GM21528 (cell line): ENCODE results near the gene PROS1.
"Not testable (repeated sequence)": the region's sequence is repeated elsewhere in the genome, so short reads cannot be mapped to it uniquely, and the experiment has no call there.

Experiments used
- ATAC-seq: cut with Tn5 transposase; IDR thresholded peaks from one replicate; pipeline ENCODE4 v1.9.1; 2021; ENCODE audit warnings: mild to moderate bottlenecking, moderate library complexity; ENCODE audit not compliant: unreplicated experiment, low FRiP score

The PROS1 gene

DNA sequence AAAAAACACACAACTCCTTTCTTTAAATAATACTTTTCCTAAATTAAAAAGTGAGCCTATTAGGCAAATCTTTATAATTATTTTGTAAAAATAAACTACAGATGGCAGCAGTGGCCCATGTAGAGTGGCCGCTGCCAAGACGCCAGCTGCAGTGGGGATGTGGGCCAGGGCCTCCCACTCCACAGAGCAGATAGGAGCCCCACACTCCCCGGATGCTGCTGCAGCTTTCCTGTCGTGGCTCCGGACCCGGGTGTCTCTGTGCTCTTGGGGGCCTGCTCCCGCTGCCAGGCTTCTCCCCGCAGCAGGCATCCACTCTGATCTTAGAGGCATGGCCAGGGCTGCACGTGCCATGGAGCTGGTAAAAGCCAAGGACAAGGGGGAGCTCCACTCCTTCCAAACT lies 67.5 kb downstream of the PROS1 start:
- no peak for ATAC-seq

DNA sequence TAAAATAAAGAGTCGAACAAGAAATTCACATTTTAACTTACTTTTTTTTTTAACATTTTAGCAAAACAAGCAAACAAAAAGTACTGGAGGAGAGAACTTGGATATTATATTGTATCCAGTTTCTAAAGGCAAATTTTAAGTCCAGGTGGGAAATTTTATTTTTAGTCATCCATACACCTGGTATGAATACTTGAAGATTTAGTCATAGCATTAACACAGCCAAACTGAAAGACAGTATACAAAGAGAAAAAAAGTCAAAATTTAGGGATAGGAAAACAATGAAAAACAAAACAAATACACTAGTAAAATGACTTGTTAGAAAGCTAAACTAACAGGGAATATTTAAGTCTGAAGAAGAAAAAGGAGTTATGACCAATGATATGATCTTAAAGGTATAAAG lies 69.1 kb downstream of the PROS1 start:
- ATAC-seq, result no peak

DNA sequence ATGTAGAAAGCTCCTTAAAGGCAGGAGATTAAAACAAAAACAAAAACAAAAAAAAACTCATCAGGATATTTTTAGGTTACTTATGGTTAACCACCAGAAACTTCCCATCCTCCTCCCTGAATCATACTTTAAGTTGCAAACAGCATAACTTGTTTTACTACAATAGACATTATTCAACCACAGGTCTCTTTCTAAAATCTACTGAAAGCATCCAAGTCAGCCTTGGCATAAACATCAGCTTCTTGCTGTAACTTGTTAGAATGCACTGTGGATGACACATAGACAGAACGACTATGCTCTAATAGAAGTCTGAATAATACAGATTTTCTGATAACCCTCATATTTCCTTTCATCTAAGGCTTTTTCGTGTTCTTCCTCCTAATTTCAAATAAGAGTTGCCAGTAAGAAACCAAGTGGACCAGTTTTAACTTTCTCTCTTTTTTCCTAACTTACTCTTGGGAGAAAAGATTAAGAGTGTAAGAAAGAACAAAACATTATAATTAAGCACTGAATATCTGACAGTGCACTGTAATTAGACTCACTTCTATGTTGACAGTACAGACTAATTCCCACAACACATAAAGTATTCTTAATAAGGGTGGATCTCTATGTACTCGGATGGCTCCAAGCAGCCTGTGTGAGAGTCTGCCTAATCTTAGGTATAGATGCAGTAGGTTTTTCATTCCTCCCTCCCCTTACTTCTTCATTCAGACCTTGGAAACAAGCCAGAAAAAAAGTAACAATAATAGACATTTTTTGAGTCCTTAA lies 95.3 kb downstream of the PROS1 start:
- ATAC-seq, result not testable (repeated sequence)

DNA sequence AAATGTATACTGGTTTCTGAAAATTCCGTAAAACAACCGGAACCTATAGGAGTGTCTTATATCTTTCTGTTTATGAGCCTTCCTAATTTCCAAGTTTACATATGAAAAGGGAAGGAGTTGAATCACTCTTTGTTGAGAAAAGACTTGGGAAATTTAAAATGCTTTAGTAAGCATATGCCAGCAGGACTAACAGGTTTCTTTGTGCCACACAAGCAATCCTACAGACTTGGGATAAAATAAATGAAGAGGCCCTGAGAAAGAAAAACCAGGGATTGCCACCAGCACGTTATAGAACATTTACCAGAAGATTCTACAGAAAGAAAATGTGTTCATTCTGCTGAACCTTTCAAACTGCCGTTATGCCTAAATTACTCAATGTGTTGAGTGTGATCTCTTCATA lies 96.3 kb downstream of the PROS1 start:
- not testable (repeated sequence) for ATAC-seq

DNA sequence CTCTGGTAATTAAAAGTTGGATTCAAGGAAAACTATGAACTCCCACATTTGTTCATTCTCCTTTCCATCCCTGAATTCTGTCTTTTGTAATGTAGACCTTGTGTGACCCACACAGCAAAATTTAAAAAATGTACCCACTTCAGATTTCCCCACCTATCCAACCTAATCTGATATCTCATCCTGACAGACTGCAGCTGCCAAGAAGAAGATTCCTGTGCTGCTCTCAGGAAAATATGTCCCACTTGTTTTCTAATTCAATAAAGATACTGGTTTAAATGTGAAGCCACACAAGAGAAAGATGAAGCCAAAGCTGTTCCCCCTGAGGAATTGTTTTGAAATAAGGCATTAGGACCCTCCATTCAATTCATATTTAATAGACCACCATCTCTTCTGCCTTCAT lies 100.3 kb downstream of the PROS1 start:
- not testable (repeated sequence) for ATAC-seq

DNA sequence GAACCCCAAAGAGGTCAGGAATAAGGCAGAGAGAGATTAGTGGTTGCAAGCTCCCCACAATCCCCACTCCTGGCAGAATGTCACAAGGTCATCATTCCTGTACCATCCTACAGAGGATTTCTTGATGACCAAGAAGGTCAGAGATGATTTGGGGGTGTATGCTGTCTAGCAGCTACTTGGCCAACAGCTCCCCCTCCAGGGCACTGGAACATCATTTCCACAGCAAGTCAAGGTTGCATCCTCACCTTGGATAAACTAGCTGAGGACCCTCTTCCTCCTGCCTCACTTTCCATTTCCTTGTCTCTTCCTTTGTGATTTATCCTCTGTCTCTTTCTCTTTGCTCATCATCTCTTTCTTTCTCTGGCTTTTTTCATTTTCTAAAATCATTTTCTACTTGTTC lies 106.3 kb downstream of the PROS1 start:
- no peak for ATAC-seq

DNA sequence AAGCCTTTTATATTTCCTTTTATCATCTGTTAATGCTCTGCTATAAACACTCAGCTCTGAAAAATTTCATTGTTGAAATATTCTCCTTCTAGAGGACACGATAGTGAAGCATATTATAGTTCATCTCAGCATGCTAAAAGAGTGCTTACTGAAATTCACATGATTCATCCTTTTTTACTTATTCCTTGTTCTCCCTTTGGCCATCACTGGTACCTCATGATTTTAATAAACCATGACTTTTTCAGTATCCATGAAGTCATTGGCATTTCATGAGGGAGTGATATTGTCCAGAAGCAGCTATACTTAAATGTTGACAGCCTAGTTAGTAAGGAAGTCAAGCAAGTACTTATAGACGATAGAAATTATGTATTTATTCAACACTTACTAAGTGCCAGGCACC lies 112.7 kb downstream of the PROS1 start:
- no peak for ATAC-seq

DNA sequence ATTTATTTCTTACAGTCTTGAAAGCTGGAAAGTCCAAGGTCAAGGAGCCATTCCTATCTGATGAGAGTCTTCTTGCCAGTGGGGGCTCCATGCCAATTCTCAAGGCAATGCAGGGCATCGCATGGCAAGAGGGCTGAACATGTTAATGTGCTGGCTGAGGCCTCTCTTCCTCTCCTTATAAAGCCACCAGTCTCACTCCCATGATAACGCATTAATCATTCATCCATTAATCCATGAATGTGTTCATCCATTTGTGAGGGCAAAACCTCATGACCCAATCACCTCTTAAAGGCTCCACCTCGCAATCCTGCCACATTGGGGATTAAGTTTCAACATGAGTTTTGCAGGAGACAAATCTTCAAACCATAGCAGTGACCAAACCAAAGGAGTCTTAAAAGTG lies 118.3 kb downstream of the PROS1 start:
- ATAC-seq, result no peak

DNA sequence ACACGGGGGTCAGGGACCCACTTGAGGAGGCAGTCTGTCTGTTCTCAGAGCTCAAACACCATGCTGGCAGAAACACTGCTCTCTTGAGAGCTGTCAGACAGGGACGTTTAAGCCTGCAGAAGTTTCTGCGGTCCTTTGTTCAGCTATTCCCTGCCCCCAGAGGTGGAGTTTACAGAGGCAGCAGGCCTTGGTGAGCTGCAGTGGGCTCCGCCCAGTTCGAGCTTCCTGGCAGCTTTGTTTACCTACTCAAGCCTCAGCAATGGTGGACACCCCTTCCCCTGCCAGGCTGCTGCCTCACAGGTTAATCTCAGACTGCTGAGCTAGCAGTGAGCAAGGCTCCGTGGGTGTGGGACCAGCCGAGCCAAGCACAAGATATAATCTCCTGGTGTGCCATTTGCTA lies 121.5 kb downstream of the PROS1 start:
- ATAC-seq, result not testable (repeated sequence)

DNA sequence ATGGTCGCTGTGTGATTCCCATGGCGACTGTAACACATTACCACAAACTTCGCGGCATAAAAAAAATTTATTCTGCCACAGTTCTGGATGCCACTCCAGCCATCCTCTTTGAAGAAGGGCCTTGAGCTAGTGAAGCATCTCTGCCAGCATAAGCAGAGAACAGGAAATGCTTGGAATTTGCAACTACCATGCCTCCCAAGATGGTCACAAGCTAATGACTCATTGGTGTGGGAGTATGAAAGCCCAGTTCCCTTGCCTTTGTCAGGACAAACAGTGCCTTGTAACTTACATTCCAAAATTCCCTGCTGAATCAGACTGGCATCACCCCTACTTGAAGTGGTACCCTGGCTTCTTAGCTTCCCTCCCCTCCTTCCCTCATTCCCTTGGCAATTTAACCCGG lies 129.7 kb downstream of the PROS1 start:
- ATAC-seq, result no peak

DNA sequence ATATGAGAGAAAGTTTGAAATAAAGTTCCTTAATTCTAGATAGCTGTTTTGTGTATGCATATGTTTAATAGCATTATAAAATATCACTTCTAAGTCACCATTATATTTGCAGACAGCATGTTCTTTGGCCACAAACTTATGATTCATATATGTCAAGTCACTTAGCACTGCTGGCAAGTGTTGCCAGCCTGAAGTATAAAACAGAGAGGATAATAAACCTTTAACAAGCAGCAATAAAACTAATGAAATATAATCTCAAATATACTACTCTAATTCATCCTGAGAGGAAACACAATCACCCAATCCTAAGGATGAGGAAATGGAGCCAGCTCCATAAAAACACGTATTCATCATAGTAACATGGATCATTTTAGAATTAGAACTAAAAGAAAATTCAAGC lies 134.5 kb downstream of the PROS1 start:
- ATAC-seq, result not testable (repeated sequence)
